NCI-H526 treated with DMSO at 0.1 percent for 48 hours (cell line): ENCODE results near the gene PRKACA.
"Not testable (repeated sequence)": the region's sequence is repeated elsewhere in the genome, so short reads cannot be mapped to it uniquely, and the experiment has no call there.

Experiments
- DNase-seq: peaks from one replicate; lab custom pipeline; 2025; lab: John Stamatoyannopoulos, UW

The PRKACA gene

DNA sequence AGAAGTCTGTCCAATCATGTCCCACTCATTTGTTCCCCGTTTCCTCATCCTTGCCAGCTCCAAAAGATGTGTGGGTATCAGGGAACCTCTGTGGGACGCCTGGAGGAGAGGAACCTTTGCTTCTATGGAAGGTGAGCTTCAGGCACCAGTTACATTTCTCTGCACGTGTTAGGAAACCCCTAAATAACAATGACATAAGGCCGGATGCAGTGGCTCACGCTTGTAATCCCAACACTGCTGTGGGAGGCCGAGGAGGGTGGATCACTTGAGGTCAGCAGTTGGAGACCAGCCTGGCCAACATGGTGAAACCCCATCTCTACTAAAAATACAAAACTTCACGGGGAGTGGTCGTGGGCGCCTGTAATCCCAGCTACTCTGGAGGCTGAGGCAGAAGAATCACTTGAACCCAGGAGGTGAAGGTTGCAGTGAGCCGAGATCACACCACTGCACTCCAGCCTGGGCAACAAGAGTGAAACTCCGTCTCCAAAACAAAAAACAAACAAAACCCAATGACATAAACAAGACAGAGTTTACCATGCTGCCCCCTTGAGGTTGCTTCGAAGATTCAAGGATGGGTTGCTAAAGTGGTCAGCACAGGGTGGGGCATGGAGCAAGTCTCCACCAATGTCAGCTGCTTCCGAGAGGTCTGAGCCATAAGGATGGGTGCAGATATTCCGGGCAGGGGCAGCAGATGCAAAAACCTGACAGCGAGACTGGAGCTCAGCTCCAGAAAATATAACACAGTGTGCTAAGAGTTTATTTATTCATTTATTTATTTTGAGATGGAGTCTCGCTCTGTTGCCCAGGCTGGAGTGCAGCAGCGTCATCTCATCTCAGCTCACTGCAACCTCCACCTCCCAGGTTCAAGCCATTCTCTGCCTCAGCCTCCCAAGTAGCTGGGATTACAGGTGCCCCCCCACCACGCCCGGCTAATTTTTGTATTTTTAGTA is 74.6 kb downstream of the PRKACA start:
- DNase-seq, result not testable (repeated sequence)
